HFFc6 (cell line): ENCODE data around the gene FBXL14. TPM values are rescaled to one million over a fixed set of nuclear protein-coding genes. Genes with fewer than 3 reads are reported as not detected.

Source experiments
- DNase-seq: peaks from one replicate; pipeline ENCODE4 v3.0.0-alpha.2; 2018
- H3K27ac Mint-ChIP-seq: 2 replicates; pipeline ENCODE4 v1.8.0; 2020; ENCODE audit warnings: mild to moderate bottlenecking, mixed read lengths
- H3K27me3 Mint-ChIP-seq: 2 replicates; pipeline ENCODE4 v1.8.0; 2021; ENCODE audit warnings: mild to moderate bottlenecking, moderate library complexity, mixed read lengths; ENCODE audit not compliant: insufficient read depth
- H3K36me3 Mint-ChIP-seq: 2 replicates; pipeline ENCODE4 v1.8.0; 2021; ENCODE audit warnings: low read depth, mixed read lengths
- H3K4me1 Mint-ChIP-seq: 2 replicates; pipeline ENCODE4 v1.8.0; 2020; ENCODE audit warnings: low read depth, mixed read lengths
- H3K4me3 Mint-ChIP-seq: 2 replicates; pipeline ENCODE4 v1.8.0; 2020; ENCODE audit warnings: mild to moderate bottlenecking, moderate library complexity, mixed read lengths
- H3K9me3 Mint-ChIP-seq: 2 replicates; pipeline ENCODE4 v1.8.0; 2020; ENCODE audit warnings: mild to moderate bottlenecking, mixed read lengths
- total RNA-seq, 6 experiments: library from RNA; stranded (reverse); fragmentation: NEBNext Ultra II Directional; extraction: Animal tissue kit (Norgen Biotek cat#: 25700); gene quantifications; 2 replicates in 1 of 6; 3 replicates in 5 of 6; pipeline ENCODE4 v1.2.3, GENCODE V29; 2021
- TF ChIP-seq, protein P1 (sequence below): fragments of 200-600 bp; sonication (generic); IDR thresholded peaks from 2 replicates; pipeline ENCODE4 v1.5.0; 2021; ENCODE audit warnings: antibody characterized with exemption, mild to moderate bottlenecking

FBXL14 gene
- total RNA-seq, 6 experiments from 2014 or later, result 5.2 to 6.5 (median 5.4) TPM

DNA sequence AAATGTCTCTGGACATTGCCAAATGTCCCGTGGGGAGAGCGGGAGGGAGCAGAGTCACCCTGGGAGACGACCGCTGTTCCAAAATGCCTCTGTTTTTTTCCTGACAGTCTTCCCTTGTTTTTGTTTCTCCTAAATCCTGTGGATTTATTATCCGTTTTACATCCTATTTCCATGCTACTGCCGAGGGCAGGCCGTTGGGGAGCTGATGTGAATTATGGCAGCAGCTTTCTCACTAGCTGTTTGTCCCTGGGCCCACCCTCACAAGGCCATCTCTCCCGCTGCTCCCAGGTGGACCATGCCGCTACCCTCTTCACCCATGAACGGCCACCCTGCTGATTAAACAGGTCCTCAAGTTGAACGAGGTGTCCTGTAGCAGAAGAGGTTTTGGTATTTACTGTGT, 55.2 kb downstream of the FBXL14 start:
- peaks cover 43% of the 10 kb centered on the region for H3K36me3 Mint-ChIP-seq
- DNase-seq, result no peak
- no peak overlapping the region for H3K4me3 Mint-ChIP-seq
- TF ChIP-seq, protein P1, sequence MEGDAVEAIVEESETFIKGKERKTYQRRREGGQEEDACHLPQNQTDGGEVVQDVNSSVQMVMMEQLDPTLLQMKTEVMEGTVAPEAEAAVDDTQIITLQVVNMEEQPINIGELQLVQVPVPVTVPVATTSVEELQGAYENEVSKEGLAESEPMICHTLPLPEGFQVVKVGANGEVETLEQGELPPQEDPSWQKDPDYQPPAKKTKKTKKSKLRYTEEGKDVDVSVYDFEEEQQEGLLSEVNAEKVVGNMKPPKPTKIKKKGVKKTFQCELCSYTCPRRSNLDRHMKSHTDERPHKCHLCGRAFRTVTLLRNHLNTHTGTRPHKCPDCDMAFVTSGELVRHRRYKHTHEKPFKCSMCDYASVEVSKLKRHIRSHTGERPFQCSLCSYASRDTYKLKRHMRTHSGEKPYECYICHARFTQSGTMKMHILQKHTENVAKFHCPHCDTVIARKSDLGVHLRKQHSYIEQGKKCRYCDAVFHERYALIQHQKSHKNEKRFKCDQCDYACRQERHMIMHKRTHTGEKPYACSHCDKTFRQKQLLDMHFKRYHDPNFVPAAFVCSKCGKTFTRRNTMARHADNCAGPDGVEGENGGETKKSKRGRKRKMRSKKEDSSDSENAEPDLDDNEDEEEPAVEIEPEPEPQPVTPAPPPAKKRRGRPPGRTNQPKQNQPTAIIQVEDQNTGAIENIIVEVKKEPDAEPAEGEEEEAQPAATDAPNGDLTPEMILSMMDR, result no peak
- H3K4me1 Mint-ChIP-seq, result peaks cover 89% of the 10 kb centered on the region
- peak overlapping the region; percentile 43 for H3K27ac Mint-ChIP-seq
- H3K27me3 Mint-ChIP-seq, result no peaks in the 10 kb centered on the region; the same call in 1 of the 2 replicates
- no peaks in the 10 kb centered on the region for H3K9me3 Mint-ChIP-seq

DNA sequence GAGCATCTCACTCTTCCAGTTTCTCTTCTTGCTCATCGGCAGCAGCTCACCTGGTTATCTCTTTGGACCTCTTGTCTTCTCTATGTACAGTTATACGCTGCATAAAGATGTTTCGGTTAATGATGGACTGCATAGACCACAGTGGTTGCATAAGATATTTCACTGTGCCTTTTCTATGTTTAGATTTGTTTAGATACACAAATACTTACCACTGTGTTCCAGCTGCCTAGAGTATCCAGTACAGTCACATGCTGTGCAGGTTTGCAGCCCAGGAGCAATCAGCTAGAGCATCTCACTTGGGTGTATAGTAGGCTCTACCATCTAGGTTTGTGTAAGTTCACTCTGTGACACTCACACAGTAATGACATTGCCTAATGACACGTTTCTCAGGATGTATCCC, 57.6 kb downstream of the FBXL14 start:
- Mint-ChIP-seq H3K27me3 (no peaks in the 10 kb centered on the region; the same call in 1 of the 2 replicates), H3K27ac (peak overlapping the region; percentile 30), H3K4me1 (peaks cover 95% of the 10 kb centered on the region), H3K36me3 (peaks cover 48% of the 10 kb centered on the region), H3K9me3 (no peaks in the 10 kb centered on the region), H3K4me3 (no peak overlapping the region)
- DNase-seq, result no peak
- TF ChIP-seq, protein P1, result no peak

DNA sequence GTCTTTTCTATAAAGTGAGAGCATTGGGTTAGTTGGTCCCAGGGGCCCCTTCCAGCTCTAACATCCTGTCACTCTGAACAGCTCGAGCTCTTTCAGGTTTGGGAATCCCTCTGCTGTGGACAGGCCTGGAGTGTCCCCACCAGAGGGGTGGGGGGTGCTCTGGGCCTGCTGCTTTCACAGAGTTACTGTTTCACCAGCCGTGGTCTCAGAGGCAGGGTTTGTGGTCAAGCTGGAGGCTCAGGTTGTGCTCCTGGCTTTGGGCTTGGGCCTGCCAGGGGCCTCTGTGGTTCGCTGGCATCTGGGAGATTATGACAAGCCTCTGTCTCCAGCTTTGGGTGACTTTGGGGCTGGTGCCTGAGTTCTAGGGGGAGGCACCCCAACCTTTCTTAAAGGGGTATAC, 59.6 kb downstream of the FBXL14 start:
- no peaks in the 10 kb centered on the region for H3K9me3 Mint-ChIP-seq
- DNase-seq, result no peak
- H3K27ac Mint-ChIP-seq, result peak overlapping the region; percentile 58
- TF ChIP-seq, protein P1, result no peak
- no peaks in the 10 kb centered on the region; the same call in 1 of the 2 replicates for H3K27me3 Mint-ChIP-seq
- peaks cover 81% of the 10 kb centered on the region for H3K4me1 Mint-ChIP-seq
- H3K4me3 Mint-ChIP-seq, result peak overlapping the region; percentile 90
- peaks cover 54% of the 10 kb centered on the region for H3K36me3 Mint-ChIP-seq

DNA sequence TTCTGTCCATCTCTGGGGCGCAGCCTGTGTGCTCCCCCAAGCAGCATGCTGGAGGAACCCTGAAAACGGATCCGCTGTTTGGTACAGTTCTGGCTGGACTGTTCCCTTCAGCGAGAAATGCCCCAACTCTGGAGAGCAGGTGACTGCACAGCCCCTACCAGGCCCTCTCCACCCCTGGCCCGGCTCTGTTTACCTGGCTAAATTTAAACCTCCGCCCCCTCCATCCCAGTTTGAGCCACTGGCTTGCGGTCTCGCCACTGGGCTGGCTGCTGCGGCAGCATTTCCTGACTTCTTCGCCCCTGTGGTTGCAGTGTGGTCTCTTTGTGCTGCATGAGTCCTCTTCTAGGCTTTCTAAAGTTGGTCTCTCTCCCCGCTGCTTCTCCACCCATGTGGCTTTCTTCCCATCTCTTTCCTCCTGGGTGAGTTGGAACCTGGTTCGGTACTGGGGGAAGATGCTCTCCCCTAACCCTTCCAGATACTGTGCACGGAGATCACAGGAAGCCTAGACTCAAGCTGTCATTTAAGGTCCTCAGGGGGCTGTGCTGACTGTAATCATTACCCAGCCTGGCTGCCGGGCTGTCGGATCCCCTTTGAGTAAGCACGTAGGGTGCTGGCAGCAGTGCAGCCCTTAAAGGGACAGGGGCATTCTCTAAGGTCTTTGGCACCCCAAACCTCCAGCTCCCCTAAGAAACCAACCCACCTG, 60.6 kb downstream of the FBXL14 start:
- Mint-ChIP-seq H3K27ac (peak overlapping the region; percentile 63), H3K36me3 (peaks cover 48% of the 10 kb centered on the region), H3K27me3 (peaks cover 2% of the 10 kb centered on the region; the same call in 1 of the 2 replicates), H3K9me3 (no peaks in the 10 kb centered on the region), H3K4me3 (peak overlapping the region; percentile 90), H3K4me1 (peaks cover 81% of the 10 kb centered on the region)
- TF ChIP-seq, protein P1, result no peak
- peak; percentile 25 for DNase-seq

DNA sequence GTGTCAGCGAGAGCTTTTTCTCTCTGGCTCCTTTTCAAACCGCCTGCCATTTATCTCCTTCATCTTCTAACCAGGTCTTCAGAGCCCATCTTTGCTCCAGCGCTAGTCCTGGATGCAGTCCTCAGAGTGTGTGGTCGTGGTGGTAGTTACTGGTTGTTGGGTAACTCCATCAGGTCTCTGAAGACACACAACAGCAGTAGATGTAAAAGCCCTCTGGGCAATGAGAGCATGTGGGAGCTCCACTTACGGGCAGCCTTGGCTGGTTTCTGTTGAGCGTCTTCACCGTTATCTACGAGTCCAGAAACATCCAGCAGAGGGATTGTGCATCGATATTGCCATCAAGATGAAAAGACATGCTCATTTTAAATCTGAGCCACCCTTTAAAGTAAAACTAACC, 61.2 kb downstream of the FBXL14 start:
- H3K27me3 Mint-ChIP-seq, result peaks cover 2% of the 10 kb centered on the region; the same call in 1 of the 2 replicates
- H3K27ac Mint-ChIP-seq, result peak overlapping the region; percentile 63; the same call in 1 of the 2 replicates
- TF ChIP-seq, protein P1, result peak; percentile 27; the same call in 1 of the 2 replicates
- DNase-seq, result peak; percentile 55
- H3K4me1 Mint-ChIP-seq, result peaks cover 81% of the 10 kb centered on the region
- H3K36me3 Mint-ChIP-seq, result peaks cover 43% of the 10 kb centered on the region
- peak overlapping the region; percentile 90 for H3K4me3 Mint-ChIP-seq
- H3K9me3 Mint-ChIP-seq, result no peaks in the 10 kb centered on the region
